Neural cell (in vitro differentiated cells): ENCODE measurements around the gene SLC41A3. TPM values are rescaled to one million over a fixed set of nuclear protein-coding genes. Genes with fewer than 3 reads are reported as not detected.

Source experiments
- H2AFZ ChIP-seq: fragments of 200-600, 300-800 bp; sonication (generic), shearing (Covaris generic); 2 replicates; pipeline ENCODE4 v1.6.0; 2014; ENCODE audit warnings: low read depth, mild to moderate bottlenecking, antibody characterized with exemption, low read length, moderate library complexity
- H3F3A ChIP-seq: fragments of 200-600 bp; shearing (Covaris generic); 2 replicates; pipeline ENCODE4 v1.6.1; 2016; ENCODE audit warnings: mild to moderate bottlenecking, moderate library complexity, mixed read lengths, antibody characterized with exemption, low read length; ENCODE audit not compliant: insufficient read depth, poor library complexity, severe bottlenecking
- H3K27ac ChIP-seq: fragments of 200-600, 300-800 bp; sonication (generic), shearing (Covaris generic); 2 replicates; pipeline ENCODE4 v1.5.1; 2014; ENCODE audit warnings: mild to moderate bottlenecking, low read length, moderate library complexity
- H3K27me3 ChIP-seq: fragments of 300-800, 200-600 bp; sonication (generic), shearing (Covaris generic); 2 replicates; pipeline ENCODE4 v1.6.0; 2014; ENCODE audit warnings: mild to moderate bottlenecking, low read depth, low read length, moderate library complexity; ENCODE audit not compliant: insufficient read depth
- H3K36me3 ChIP-seq: fragments of 300-800, 200-600 bp; sonication (generic), shearing (Covaris generic); 2 replicates; pipeline ENCODE4 v1.5.1; 2014; ENCODE audit warnings: mild to moderate bottlenecking, antibody characterized with exemption, low read length, moderate library complexity; ENCODE audit not compliant: insufficient read depth
- H3K4me2 ChIP-seq: fragments of 300-800, 200-600 bp; sonication (generic), shearing (Covaris generic); 2 replicates; pipeline ENCODE4 v1.6.0; 2014; ENCODE audit warnings: mild to moderate bottlenecking, low read length
- H3K4me3 ChIP-seq: fragments of 300-800, 200-600 bp; sonication (generic), shearing (Covaris generic); 2 replicates; pipeline ENCODE4 v1.5.1; 2014; ENCODE audit warnings: mild to moderate bottlenecking, low read length, moderate library complexity
- H3K79me2 ChIP-seq: fragments of 200-600 bp; shearing (Covaris generic); replicated peaks from 2 replicates; pipeline ENCODE4 v1.6.0; 2014; ENCODE audit warnings: mild to moderate bottlenecking, low read length, moderate library complexity; ENCODE audit not compliant: insufficient read depth
- H3K9ac ChIP-seq: fragments of 300-800, 200-600 bp; sonication (generic), shearing (Covaris generic); 2 replicates; pipeline ENCODE4 v1.6.1; 2016; ENCODE audit warnings: mild to moderate bottlenecking, low read length, mixed read lengths
- H3K9me2 ChIP-seq: fragments of 200-600 bp; shearing (Covaris generic); 2 replicates; pipeline ENCODE4 v1.6.1; 2016; ENCODE audit warnings: mild to moderate bottlenecking, low read length, mixed read lengths; ENCODE audit not compliant: insufficient read depth
- H3K9me3 ChIP-seq: fragments of 200-600, 300-800 bp; sonication (generic), shearing (Covaris generic); 2 replicates; pipeline ENCODE4 v1.6.1; 2016; ENCODE audit warnings: mild to moderate bottlenecking, mixed run types, low read length, moderate library complexity, mixed read lengths
- H4K20me1 ChIP-seq: fragments of 200-600 bp; shearing (Covaris generic); 2 replicates; pipeline ENCODE4 v1.6.1; 2016; ENCODE audit warnings: mild to moderate bottlenecking, mixed run types; ENCODE audit not compliant: insufficient read depth
- CTCF ChIP-seq: fragments of 450-650 bp; IDR thresholded peaks from 2 replicates; pipeline ENCODE4 v1.5.1; 2014; ENCODE audit warnings: antibody characterized with exemption, mild to moderate bottlenecking, moderate library complexity; ENCODE audit not compliant: poor library complexity, severe bottlenecking
- EP300 ChIP-seq: fragments of 450-650 bp; conservative IDR thresholded peaks from 2 replicates; pipeline ENCODE4 v1.6.1; 2014; ENCODE audit warnings: antibody characterized with exemption, mild to moderate bottlenecking, moderate library complexity; ENCODE audit not compliant: poor library complexity, severe bottlenecking
- EZH2 ChIP-seq: fragments of 200-600, 300-800 bp; shearing (Covaris generic), sonication (generic); IDR thresholded peaks from 2 replicates; pipeline ENCODE4 v1.6.1; 2014; ENCODE audit warnings: antibody characterized with exemption, low read length, borderline replicate concordance, mild to moderate bottlenecking; ENCODE audit not compliant: insufficient read depth, poor library complexity, severe bottlenecking
- MXI1 ChIP-seq: fragments of 450-650 bp; conservative IDR thresholded peaks from 2 replicates; pipeline ENCODE4 v1.6.1; 2014; ENCODE audit warnings: antibody characterized with exemption, mild to moderate bottlenecking; ENCODE audit not compliant: poor library complexity, severe bottlenecking
- POLR2AphosphoS5 ChIP-seq: IDR thresholded peaks from 2 replicates; pipeline ENCODE4 v1.6.1; 2012
- RAD21 ChIP-seq: fragments of 450-650 bp; conservative IDR thresholded peaks from 2 replicates; pipeline ENCODE4 v1.6.1; 2014; ENCODE audit warnings: antibody characterized with exemption, mild to moderate bottlenecking, moderate library complexity
- REST ChIP-seq: IDR thresholded peaks from 2 replicates; pipeline ENCODE4 v1.6.1; 2012; ENCODE audit warnings: borderline replicate concordance
- SMC3 ChIP-seq: fragments of 450-650 bp; conservative IDR thresholded peaks from 2 replicates; pipeline ENCODE4 v1.6.1; 2014; ENCODE audit warnings: antibody characterized with exemption, mild to moderate bottlenecking, moderate library complexity; ENCODE audit not compliant: poor library complexity
- TAF1 ChIP-seq: IDR thresholded peaks from 2 replicates; pipeline ENCODE4 v1.6.1; 2012; ENCODE audit warnings: low read depth
- polyA plus RNA-seq: library from polyadenylated mRNA; depleted of rRNA; stranded (reverse); fragments of >200 nt; gene quantifications from 2 replicates; pipeline ENCODE4 v1.2.3, GENCODE V29; 2014

SLC41A3 gene
- polyA plus RNA-seq, 1 donor from 2014 or later: 80.0 TPM

DNA sequence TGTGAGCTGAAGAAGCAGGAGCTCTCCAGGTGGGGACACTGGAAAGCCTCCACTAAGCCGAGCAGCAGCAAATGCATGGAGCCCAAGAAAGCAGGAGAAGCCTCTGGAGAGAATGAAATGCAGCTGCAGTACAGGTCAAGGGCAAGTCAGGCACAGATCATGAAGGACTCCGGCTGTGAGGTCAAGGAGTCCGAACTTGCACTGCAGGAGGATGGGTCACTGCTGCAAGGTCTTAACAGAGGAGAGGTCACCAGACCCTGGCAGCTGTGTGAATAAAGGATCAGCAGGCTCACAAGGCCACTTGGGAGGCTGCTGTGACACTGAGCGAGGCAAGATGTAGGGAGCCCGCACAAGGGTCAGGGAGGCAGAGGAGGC, 24.7 kb upstream of the SLC41A3 start:
- Histone ChIP-seq H3F3A (no peaks in the 10 kb centered on the region), H2AFZ (no peak overlapping the region), H3K36me3 (no peaks in the 10 kb centered on the region), H3K4me2 (no peak overlapping the region), H3K27ac (no peak overlapping the region), H3K79me2 (no peaks in the 10 kb centered on the region), H3K9ac (no peak overlapping the region), H3K9me2 (no peaks in the 10 kb centered on the region), H3K9me3 (no peaks in the 10 kb centered on the region), H4K20me1 (no peaks in the 10 kb centered on the region), H3K4me3 (no peak overlapping the region), H3K27me3 (no peaks in the 10 kb centered on the region)
- TF ChIP-seq MXI1 (no peak), TAF1 (no peak), RAD21 (no peak), POLR2AphosphoS5 (no peak), CTCF (no peak), EZH2 (no peak), REST (no peak), SMC3 (no peak), EP300 (no peak)

DNA sequence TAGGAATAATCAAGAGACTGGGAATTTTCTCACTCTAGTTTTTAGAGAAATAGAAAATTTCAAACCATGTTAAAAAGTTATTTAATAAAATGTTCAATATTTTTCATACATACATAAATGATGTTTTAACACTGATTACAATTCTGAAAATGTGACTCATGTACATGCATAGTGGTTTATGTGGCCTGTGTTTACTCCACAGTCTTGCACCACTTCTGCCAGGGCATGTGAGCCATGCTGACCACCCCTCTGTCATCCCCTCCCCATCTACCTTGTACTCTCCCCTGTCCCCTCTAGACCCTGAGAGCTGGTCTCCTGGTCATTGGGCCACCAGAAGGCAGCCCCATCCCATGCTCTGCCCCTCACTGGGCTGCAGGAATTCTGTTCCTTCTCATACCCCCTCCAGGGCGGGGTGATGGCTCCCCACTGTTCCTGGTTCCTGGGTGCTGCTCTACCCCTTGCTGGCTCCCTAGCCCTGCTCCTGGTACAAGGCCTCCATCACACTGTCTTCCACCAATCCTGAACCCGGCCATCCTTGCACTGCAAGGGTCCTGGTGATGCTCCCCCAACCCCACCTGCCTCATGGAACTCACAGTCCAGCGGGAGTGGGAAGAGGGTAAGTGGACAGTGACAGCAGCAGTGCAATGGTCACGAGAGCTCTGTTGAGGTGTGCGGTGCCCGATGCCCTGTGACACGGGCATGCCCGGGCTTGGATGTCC, 24.2 kb upstream of the SLC41A3 start:
- no peak for TF ChIP-seq SMC3
- TF ChIP-seq EZH2: no peak
- no peak for TF ChIP-seq REST
- no peak for TF ChIP-seq RAD21
- no peak for TF ChIP-seq CTCF
- TF ChIP-seq MXI1: no peak
- no peak for TF ChIP-seq TAF1
- TF ChIP-seq EP300: no peak
- no peak for TF ChIP-seq POLR2AphosphoS5
- H3K4me3 ChIP-seq: no peak overlapping the region
- no peak overlapping the region for H3K4me2 ChIP-seq
- H3K79me2 ChIP-seq: no peaks in the 10 kb centered on the region
- H3K27me3 ChIP-seq: no peaks in the 10 kb centered on the region
- no peaks in the 10 kb centered on the region for H3K9me3 ChIP-seq
- H2AFZ ChIP-seq: no peak overlapping the region
- H3K27ac ChIP-seq: no peak overlapping the region
- H3K9me2 ChIP-seq: no peaks in the 10 kb centered on the region
- no peaks in the 10 kb centered on the region for H4K20me1 ChIP-seq
- no peaks in the 10 kb centered on the region for H3K36me3 ChIP-seq
- H3K9ac ChIP-seq: no peak overlapping the region
- H3F3A ChIP-seq: no peaks in the 10 kb centered on the region
